HG03460 (cell line): Measurements from ENCODE around the gene VGLL4.

Experiments
- ATAC-seq: cut with Tn5 transposase; IDR thresholded peaks from one replicate; pipeline ENCODE4 v1.9.1; 2021; ENCODE audit not compliant: unreplicated experiment

VGLL4 gene

GRCh38 chr3:11509173-11510000 lies 134.3 kb downstream of the VGLL4 start:
- ATAC-seq = no peak

- ATAC-seq = no peak
Measured at GRCh38 chr3:11508346-11509172, 135.2 kb downstream of the VGLL4 start.

GRCh38 chr3:11507719-11508118 lies 136.0 kb downstream of the VGLL4 start:
- no peak for ATAC-seq
